ENCODE measurements around the gene PMM2.

PMM2 gene

GRCh38 chr16:8758022-8758421 is 39.6 kb upstream of the PMM2 start:
- Histone ChIP-seq H3K27me3 (ENCODE audit: insufficient read depth, poor library complexity, severe bottlenecking) (no peaks in the 10 kb centered on the region), H3K4me3 (replicated peaks; ENCODE audit: insufficient read depth, low read length) (no peak overlapping the region), H3K27ac (replicated peaks) (no peak overlapping the region)
- TF ChIP-seq REST (IDR thresholded peaks at IDR 0.05; ENCODE audit: insufficient replicate concordance, low read depth): no peak
- TF ChIP-seq POLR2AphosphoS5 (IDR thresholded peaks at IDR 0.05; ENCODE audit: low read depth): no peak
- TF ChIP-seq SPI1 (IDR thresholded peaks at IDR 0.05; ENCODE audit: borderline replicate concordance, low read depth): no peak
- TF ChIP-seq CTCF (IDR thresholded peaks at IDR 0.05; ENCODE audit: insufficient read depth, low read length): no peak
- no peak for TF ChIP-seq GABPA (IDR thresholded peaks at IDR 0.05; ENCODE audit: low read depth)
- no peak for DNase-seq (ENCODE audit: low read depth in 1 of 2, low spot score in 1 of 2)

- Histone ChIP-seq H3K4me3 (replicated peaks; ENCODE audit: insufficient read depth, low read length) (no peak overlapping the region), H3K27me3 (ENCODE audit: insufficient read depth, poor library complexity, severe bottlenecking) (no peaks in the 10 kb centered on the region), H3K27ac (replicated peaks) (no peak overlapping the region)
- no peak for TF ChIP-seq REST (IDR thresholded peaks at IDR 0.05; ENCODE audit: insufficient replicate concordance, low read depth)
- no peak for TF ChIP-seq POLR2AphosphoS5 (IDR thresholded peaks at IDR 0.05; ENCODE audit: low read depth)
- no peak for TF ChIP-seq CTCF (IDR thresholded peaks at IDR 0.05; ENCODE audit: insufficient read depth, low read length)
- TF ChIP-seq SPI1 (IDR thresholded peaks at IDR 0.05; ENCODE audit: borderline replicate concordance, low read depth): no peak
- TF ChIP-seq GABPA (IDR thresholded peaks at IDR 0.05; ENCODE audit: low read depth): no peak
- no peak for DNase-seq (ENCODE audit: low read depth in 1 of 2, low spot score in 1 of 2)
Measured at GRCh38 chr16:8760021-8760420, 37.6 kb upstream of the PMM2 start.

GRCh38 chr16:8761078-8761477 is 36.6 kb upstream of the PMM2 start:
- TF ChIP-seq GABPA (IDR thresholded peaks at IDR 0.05; ENCODE audit: low read depth) (no peak), SPI1 (IDR thresholded peaks at IDR 0.05; ENCODE audit: borderline replicate concordance, low read depth) (no peak), CTCF (IDR thresholded peaks at IDR 0.05; ENCODE audit: insufficient read depth, low read length) (no peak)
- Histone ChIP-seq H3K4me3 (replicated peaks; ENCODE audit: insufficient read depth, low read length) (no peak overlapping the region), H3K27me3 (ENCODE audit: insufficient read depth, poor library complexity, severe bottlenecking) (no peaks in the 10 kb centered on the region), H3K27ac (replicated peaks) (no peak overlapping the region)
- no peak for DNase-seq (ENCODE audit: low read depth in 1 of 2, low spot score in 1 of 2)

- TF ChIP-seq REST (IDR thresholded peaks at IDR 0.05; ENCODE audit: insufficient replicate concordance, low read depth): no peak
- TF ChIP-seq SPI1 (IDR thresholded peaks at IDR 0.05; ENCODE audit: borderline replicate concordance, low read depth): no peak
- TF ChIP-seq CTCF (IDR thresholded peaks at IDR 0.05; ENCODE audit: insufficient read depth, low read length): no peak
- no peak for TF ChIP-seq GABPA (IDR thresholded peaks at IDR 0.05; ENCODE audit: low read depth)
Measured at GRCh38 chr16:8762254-8762653, 35.4 kb upstream of the PMM2 start.

More at GRCh38 chr16:8762254-8762653, 35.4 kb upstream of the PMM2 start:
- Histone ChIP-seq H3K27me3 (ENCODE audit: insufficient read depth, poor library complexity, severe bottlenecking) (no peaks in the 10 kb centered on the region), H3K4me3 (replicated peaks; ENCODE audit: insufficient read depth, low read length) (no peak overlapping the region), H3K27ac (replicated peaks) (no peak overlapping the region)
- no peak for DNase-seq (ENCODE audit: low read depth in 1 of 2, low spot score in 1 of 2)

Data from HL-60 (cell line).